ENCODE data around the gene APBA2.

GRCh38 chr15:29064290-29064689 lies 178.5 kb downstream of the APBA2 start:
- no peak for TF ChIP-seq GATA2 (IDR thresholded peaks at IDR 0.05; ENCODE audit: low read depth, low read length)
- no peak for TF ChIP-seq GATA3 (IDR thresholded peaks at IDR 0.05; ENCODE audit: low read depth, low read length)

All from SH-SY5Y (cell line).